Sciatic nerve (tissue), 2 donors: ENCODE data around the gene OR10C1. TPM values are rescaled to one million over a fixed set of nuclear protein-coding genes. Genes with fewer than 3 reads are reported as not detected.

Source experiments
- ATAC-seq: fragments of 200-7000 bp; cut with Tn5 transposase; one replicate; pipeline ENCODE4 v1.9.1; 2020; ENCODE audit warnings: mild to moderate bottlenecking, moderate library complexity
- DNase-seq: peaks from one replicate; pipeline ENCODE4 v3.0.0-alpha.2; 2020; ENCODE audit warnings: low spot score
- intact Hi-C: fragments of 100-400 bp; cut with DNase I; formaldehyde crosslinking; loops from one replicate; pipeline ENCODE4 v1.14.2; 2022
- total RNA-seq: library from RNA; stranded (reverse); fragmentation: NEBNext Ultra II Directional; extraction: Animal tissue kit (Norgen Biotek cat#: 25700); gene quantifications from one replicate; pipeline ENCODE4 v1.2.1, GENCODE V29; 2021
- donor health status: DM: no; HTN: no; CAD: no.
- donor health status: DM: no; HTN: no; CAD: no.

Gene OR10C1
- total RNA-seq, 1 donor from 2014 or later = not detected

DNA sequence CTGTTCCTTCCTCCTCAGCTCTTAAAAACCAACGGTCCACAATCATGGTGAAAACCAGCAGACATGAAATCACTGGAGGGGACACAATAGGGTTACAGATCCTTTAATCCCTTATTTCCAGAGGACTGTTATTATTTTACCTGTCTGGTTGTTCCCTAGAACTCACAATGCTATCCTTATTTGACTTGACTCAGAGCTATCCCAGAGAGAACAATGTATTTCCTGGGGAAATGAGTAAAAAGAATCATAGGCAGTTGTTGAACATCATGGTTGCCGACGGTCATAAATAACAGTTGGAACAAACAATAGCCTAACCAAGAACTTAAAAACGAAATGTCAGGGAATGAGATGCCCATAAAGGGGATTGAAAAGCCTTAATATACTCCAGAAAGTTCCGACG lies 27.1 kb downstream of the OR10C1 start:
- DNase-seq (no peak), ATAC-seq (no peak)
- intact Hi-C loops = no loop called here

GRCh38 chr6:29474996-29475395 lies 35.9 kb downstream of the OR10C1 start:
- intact Hi-C loops = no loop called here
- no peak for DNase-seq
- no peak for ATAC-seq

- intact Hi-C loops = loop anchor here (2.0 kb wide), 1 partner anchor 59 kb away; no protein-coding TSS in a partner anchor
- ATAC-seq (no peak), DNase-seq (no peak)
Measured at GRCh38 chr6:29477923-29478450, 38.9 kb downstream of the OR10C1 start.

- DNase-seq (no peak), ATAC-seq (no peak)
- intact Hi-C loops = loop anchor here (2.0 kb wide), 1 partner anchor 60 kb away; no protein-coding TSS in a partner anchor
Measured at GRCh38 chr6:29478740-29479139, 39.6 kb downstream of the OR10C1 start.

GRCh38 chr6:29479560-29479959 lies 40.5 kb downstream of the OR10C1 start:
- ATAC-seq = no peak
- intact Hi-C loops = loop anchor here (2.0 kb wide), 1 partner anchor 61 kb away; no protein-coding TSS in a partner anchor
- DNase-seq = no peak

DNA sequence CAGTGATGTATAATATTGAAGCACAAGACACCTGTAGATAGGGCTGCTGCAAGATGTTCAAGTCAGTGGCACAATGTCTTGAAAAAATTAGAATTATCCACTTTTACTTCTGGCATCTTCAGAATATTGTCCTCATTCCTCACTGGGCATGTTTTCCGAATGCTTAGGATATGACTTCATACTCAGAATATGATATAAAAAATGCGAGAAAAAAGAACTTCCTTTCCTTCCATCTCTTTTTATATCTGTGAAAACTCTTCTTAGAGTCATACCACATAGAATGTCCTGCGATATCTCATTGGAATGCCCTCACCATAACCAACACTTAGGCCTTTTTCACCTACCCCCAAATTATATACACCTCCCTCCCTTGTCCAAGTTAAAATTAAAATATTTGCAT lies 44.1 kb downstream of the OR10C1 start:
- intact Hi-C loops = no loop called here
- DNase-seq = no peak
- ATAC-seq = no peak

GRCh38 chr6:29483735-29484134 lies 44.6 kb downstream of the OR10C1 start:
- DNase-seq (no peak), ATAC-seq (no peak)
- intact Hi-C loops = no loop called here

DNA sequence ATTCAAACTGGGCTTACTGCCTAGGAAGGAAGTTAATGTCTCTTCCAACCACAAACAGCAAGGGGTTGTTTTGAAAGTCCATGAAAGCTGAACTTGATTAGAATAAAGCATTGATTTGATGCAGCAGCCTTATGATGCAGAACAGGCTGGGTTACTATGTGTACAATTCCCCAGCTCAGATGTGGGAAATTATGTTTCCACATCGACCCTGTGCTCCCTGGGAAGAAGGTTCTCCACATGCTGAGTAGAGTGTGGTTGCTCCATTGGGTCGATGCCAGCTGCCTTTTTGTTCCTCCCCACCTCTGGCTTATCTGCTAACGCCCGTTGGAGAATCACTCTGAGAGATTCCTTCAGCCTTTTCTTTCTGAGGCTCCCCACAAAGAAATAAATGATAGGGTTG lies 47.5 kb downstream of the OR10C1 start:
- intact Hi-C loops = no loop called here
- no peak for DNase-seq
- no peak for ATAC-seq

DNA sequence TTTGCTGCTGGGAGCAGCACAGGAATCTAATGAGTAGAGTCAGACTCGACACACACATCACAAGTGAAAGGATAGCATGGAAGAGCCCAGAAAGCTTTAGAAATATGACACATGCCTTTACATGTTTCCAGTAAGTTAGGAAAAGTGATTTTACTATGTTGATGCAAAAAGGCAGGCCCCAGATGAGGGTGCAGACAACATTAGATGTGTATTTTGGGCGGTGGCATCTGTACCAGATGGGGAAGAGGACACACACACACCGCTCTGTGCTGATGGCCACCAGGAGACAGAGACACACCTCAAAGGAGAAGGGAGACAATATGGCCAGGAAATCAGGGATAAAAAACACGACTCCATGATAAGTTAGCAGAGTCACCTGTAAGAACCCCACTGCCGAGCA lies 48.0 kb downstream of the OR10C1 start:
- DNase-seq (no peak), ATAC-seq (no peak)
- intact Hi-C loops = no loop called here

DNA sequence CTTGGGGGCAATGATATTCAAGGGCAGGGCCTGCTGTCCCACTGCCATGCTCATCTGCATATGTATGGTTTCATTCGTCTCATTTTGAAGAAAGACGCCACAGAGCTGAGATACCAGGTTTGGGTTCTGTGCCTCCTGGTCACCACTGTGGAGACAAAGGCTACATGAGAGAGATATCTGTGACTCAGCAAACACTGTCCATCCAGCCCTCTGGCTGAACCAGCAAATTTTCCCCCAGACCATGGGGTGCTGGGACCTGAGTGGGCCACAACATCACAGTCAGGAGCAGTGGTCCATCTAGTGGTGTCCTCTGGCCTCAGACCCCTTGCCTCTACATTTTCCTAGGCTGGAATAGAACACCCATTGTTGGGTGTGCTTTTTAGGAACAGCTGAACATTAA lies 48.6 kb downstream of the OR10C1 start, which contains the start of gene MAS1L:
Gene MAS1L, minus strand, starts transcription at position 297 of the 400 bp plus-strand sequence. Its CDS starts 54 bp downstream, at position 243.
- intact Hi-C loops = no loop called here
- no peak for ATAC-seq
- DNase-seq = no peak

- no peak for ATAC-seq
- intact Hi-C loops = no loop called here
Measured at GRCh38 chr6:29488874-29489273, 49.8 kb downstream of the OR10C1 start.

DNA sequence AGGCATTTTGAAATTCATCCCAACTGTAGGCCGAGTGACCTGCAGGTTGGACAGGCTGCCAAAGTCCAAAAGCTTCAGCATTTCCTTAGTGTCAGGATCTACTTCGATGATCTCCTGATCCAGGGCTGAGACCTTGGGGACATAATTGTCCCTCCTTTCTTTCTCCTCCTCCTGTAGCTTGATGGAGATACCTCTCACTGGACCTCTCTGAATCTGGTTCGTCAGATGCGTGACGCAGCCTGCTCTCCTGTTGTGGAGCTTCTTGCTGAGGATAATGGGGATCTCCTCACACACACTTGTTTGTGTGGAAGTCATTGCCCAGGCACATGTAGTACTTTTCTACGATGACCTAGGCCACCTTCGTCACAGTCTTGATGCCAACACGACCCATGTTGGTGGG lies 50.2 kb downstream of the OR10C1 start:
- intact Hi-C loops = no loop called here
- DNase-seq (no peak), ATAC-seq (no peak)

More at GRCh38 chr6:29488874-29489273, 49.8 kb downstream of the OR10C1 start:
- no peak for DNase-seq

DNA sequence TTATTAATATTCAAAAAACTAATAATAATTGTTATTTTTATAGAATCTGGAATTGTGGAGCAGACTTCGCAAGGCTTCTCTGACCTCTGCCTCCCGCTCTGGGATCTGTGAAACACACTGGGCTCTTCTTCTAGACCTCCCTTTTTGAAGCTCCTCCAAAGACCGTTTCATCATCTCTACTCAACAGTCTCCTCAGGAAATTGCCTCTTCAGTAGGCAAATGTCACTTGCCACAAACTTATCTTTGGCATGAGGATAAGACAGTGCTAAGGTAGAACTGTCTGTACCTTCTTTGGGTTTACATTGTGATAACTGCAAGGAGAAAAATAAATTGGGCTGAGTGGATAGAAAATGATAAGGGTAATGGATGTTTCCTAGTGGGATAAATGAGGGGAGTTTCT lies 50.9 kb downstream of the OR10C1 start:
- DNase-seq (no peak), ATAC-seq (no peak)
- intact Hi-C loops = no loop called here

GRCh38 chr6:29490552-29490951 lies 51.4 kb downstream of the OR10C1 start:
- intact Hi-C loops = no loop called here
- ATAC-seq = no peak
- no peak for DNase-seq

Other genes starting within 250 kb of the OR10C1 start
- not detected for gene OR14J1, start 137.6 kb upstream of the OR10C1 start, total RNA-seq
- not detected for gene OR5V1, start 70.4 kb upstream of the OR10C1 start, total RNA-seq
- not detected for gene OR12D3, start 64.0 kb upstream of the OR10C1 start, total RNA-seq
- gene OR12D2, start 43.7 kb upstream of the OR10C1 start, total RNA-seq = not detected
- not detected for gene OR12D1, start 24.4 kb upstream of the OR10C1 start, total RNA-seq
- not detected for gene OR11A1, start 17.8 kb downstream of the OR10C1 start, total RNA-seq
- not detected for gene OR2H1, start 17.8 kb downstream of the OR10C1 start, total RNA-seq
- 0.36 TPM for gene MAS1L, start 48.6 kb downstream of the OR10C1 start, total RNA-seq
- gene UBD, start 120.4 kb downstream of the OR10C1 start, total RNA-seq = 4.1 TPM
- not detected for gene OR2H2, start 145.8 kb downstream of the OR10C1 start, total RNA-seq
- gene GABBR1, start 193.9 kb downstream of the OR10C1 start, total RNA-seq = 106 TPM
- gene MOG, start 217.8 kb downstream of the OR10C1 start, total RNA-seq = not detected
- gene ZFP57, start 241.8 kb downstream of the OR10C1 start, total RNA-seq = not detected